ENCODE results near the gene PPP6R2.
"Not testable (repeated sequence)": the region's sequence is repeated elsewhere in the genome, so short reads cannot be mapped to it uniquely, and the experiment has no call there.

The PPP6R2 gene

DNA sequence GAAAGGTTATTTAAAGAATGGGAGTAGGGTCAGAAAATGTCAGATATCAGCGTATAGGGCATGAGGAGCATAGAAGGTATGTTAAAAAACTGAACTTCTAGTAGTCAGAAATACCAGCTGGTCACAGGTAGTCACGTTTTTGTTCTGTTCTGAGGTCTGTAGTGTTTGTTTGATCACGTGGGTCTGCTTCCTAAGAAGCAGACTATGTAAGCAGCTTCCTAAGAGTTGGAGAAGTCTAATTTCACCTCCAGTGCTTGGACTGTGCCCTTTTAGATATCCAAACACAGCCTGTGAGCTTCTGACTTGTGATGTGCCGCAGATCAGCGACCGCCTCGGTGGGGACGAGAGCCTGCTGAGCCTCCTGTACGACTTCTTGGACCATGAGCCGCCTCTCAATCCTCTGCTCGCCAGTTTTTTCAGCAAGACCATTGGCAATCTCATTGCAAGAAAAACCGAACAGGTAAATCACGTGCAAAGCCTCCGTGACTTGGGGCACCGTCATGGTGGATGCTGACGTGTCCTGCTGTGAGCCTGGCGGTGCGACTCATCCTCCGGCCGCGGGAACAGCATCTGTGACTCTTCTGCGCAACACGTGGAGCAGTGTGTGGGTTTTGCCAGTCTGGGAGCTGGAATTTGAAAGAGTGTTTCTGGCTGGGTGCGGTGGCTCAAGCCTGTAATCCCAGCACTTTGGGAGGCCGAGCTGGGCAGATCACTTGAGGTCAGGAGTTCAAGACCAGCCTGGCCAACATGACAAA lies 63.5 kb downstream of the PPP6R2 start:
- no peak for DNase-seq

GRCh38 chr22:50408311-50408710 lies 65.2 kb downstream of the PPP6R2 start:
- DNase-seq: no peak

DNA sequence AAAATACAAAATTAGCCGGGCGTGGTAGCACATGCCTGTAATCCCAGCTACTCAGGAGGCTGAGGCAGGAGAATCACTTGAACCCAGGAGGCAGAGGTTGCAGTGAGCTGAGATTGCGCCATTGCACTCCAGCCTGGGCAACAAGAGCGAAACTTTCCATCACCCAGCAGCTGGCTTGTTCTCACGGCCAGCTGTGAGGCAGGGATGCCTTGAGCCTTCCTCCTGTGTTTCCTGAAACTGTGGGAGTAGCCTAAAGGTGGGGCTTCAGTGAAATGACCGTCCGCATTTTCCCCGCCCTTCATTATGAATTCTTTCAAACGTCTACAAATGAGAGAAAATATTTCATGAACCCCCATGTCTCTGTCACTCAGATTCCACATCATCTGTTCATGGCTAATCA lies 65.8 kb downstream of the PPP6R2 start:
- not testable (repeated sequence) for DNase-seq

- DNase-seq: no peak
Measured at GRCh38 chr22:50414476-50415248, 71.5 kb downstream of the PPP6R2 start.

DNA sequence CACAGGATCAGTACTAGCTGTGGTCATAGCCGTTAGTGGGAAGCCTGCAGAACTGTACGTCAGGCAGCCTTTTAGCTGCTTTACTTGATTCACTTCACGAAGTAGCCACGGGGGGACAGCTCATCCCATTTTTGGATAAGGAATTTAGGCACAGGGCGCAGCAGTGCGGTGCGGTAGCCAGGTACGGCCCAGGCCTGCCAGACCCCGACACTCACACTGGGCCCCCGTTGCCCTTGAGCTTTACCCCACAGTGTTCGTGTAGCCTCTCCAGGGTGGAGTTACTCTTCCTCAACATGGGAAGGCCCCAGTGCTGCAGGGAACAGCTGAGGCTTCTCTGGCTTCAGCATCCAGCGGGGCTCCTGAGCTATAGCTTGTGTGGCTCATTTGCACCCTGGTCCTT lies 72.3 kb downstream of the PPP6R2 start:
- no peak for DNase-seq

DNA sequence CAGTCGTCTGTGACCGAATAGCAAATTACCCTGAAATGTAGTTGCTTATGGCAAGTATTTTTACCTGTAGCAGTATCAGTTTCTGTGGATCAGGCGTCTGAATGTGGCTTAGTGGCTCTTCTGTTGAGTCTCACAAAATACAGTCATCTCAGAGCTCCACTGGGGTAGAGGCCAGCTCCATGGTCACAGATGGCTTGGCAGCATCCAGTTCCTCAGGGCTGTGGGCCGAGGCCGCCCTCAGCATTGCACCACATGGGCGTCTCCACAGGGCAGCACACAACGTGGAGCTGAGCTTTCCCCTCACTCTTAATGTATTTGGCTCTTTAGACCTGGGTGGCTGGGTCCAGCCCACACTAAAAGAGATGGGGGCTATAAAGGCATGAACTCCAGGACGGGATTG lies 73.9 kb downstream of the PPP6R2 start:
- no peak for DNase-seq

DNA sequence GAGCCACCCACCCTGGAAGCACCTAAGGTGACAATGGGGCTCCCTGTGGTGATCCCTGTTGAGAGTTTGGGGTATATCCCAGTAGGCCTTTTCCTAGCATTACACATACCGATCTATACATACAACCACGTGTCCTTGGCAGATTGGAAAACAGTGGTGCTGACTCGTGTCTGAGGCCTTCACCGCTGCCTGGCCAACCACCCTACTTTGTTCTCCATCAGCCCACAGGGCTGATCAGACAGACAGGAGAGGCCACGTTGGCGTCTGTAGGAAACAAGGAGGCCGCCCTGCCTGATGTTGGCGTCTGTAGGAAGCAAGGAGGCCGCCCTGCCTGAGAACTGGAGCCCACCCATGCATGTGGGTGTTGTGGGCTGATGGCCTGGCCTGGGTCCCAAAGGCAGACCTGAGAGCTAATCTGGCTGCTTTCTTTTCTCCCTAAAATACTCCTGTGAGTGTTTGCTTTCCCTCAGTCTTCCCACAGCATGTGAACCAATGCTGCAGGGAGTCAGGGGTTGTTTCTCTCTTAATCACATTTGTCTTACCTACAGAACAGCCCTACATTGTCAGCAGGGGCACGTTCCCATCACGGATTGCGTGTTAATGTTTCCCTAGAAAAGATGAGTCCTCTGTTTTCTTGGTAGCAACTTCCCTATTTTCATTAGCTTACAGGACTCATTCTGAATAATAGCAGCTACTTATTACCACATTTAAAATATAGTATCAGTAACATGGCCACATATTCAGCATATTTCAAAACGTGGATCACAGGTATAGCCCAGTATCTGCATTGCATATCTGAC lies 74.5 kb downstream of the PPP6R2 start:
- DNase-seq: no peak

DNA sequence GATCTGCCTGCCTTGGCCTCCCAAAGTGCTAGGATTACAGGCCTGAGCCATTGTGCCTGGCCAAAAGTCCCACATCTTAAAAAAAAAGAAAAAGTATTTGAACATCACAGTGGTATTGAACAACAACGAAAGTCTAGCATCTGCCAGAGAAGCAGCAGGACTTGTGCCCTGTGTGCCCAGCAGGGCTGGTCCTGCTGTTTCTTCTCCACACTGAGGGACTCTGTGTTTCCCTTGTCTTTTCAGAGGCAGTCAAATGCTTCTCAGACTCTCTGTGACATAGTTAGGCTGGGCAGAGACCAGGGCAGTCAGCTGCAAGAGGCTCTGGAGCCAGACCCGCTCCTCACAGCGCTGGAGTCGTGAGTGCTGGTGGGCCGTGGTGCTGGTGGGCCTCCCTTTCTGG lies 75.5 kb downstream of the PPP6R2 start:
- DNase-seq: no peak

DNA sequence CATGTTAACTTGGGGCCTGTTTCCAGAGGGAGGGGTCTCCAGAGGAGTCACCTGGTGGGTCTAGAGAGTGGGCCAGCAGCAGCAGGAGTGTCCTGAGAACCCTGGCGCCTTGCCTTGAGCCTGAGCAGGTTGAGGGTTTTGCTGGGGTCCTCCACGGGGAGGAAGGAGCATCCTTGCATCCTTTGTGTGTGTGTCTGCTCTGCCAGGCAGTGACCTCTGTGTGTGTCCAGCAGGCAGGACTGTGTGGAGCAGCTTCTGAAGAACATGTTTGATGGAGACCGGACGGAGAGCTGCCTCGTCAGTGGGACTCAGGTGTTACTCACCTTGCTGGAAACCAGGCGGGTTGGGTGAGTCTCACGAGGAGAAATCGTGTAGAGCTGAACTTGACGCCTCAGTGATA lies 76.0 kb downstream of the PPP6R2 start:
- DNase-seq: no peak

GRCh38 chr22:50420015-50420414 lies 76.9 kb downstream of the PPP6R2 start:
- no peak for DNase-seq

- no peak for DNase-seq
Measured at GRCh38 chr22:50420581-50420980, 77.5 kb downstream of the PPP6R2 start.

DNA sequence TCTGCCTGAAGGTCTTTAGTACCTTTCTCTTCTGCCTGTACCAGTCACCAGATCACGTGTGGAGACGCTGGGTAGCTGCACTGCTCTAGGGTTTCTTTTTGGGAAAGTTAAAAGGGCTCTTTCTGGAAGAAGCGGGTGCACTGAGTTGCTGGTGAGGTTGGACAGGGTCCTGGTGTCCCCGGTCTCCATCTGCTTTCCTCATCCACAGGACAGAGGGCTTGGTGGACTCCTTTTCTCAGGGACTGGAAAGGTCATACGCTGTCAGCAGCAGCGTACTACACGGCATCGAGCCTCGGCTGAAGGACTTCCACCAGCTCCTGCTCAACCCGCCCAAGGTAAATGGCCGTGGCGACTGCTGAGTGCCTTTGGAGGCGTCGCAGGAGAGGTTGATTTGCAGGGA lies 78.9 kb downstream of the PPP6R2 start:
- no peak for DNase-seq

GRCh38 chr22:50422961-50423815 lies 80.1 kb downstream of the PPP6R2 start:
- no peak for DNase-seq

GRCh38 chr22:50423956-50424355 lies 80.8 kb downstream of the PPP6R2 start:
- DNase-seq: no peak

DNA sequence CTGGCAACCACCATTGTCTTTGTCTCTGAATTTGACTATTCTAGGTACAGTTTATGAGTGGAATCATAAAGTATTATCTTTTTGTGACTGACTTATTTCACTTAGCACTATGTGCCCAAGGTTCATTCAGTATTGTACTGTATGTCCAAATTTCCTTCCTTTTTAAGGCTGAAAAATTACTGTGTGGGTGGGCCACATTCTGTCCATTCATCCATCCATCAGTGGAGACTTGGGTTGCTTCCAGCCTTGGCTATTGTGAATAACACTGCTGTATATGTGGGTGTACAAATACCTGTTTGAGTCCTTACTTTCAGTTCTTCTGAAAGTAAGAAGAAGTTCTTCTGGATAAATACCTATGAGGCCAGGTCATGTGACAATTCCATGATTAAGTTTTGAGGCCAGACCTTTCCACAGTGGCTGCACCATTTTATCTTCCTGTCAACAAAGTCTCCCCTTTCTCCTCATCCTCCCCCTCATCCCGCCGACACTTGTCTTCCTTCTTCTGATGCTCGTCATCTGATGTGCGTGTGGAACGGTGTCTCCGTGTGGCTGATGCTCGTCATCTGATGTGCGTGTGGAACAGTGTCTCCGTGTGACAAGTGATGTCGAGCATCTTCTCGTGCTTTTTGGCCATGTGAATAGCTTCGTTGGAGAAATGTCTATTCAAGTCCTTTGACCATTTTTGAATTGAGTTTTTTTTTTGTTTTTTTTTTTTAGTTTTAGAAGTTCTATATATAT lies 82.2 kb downstream of the PPP6R2 start:
- DNase-seq: no peak

DNA sequence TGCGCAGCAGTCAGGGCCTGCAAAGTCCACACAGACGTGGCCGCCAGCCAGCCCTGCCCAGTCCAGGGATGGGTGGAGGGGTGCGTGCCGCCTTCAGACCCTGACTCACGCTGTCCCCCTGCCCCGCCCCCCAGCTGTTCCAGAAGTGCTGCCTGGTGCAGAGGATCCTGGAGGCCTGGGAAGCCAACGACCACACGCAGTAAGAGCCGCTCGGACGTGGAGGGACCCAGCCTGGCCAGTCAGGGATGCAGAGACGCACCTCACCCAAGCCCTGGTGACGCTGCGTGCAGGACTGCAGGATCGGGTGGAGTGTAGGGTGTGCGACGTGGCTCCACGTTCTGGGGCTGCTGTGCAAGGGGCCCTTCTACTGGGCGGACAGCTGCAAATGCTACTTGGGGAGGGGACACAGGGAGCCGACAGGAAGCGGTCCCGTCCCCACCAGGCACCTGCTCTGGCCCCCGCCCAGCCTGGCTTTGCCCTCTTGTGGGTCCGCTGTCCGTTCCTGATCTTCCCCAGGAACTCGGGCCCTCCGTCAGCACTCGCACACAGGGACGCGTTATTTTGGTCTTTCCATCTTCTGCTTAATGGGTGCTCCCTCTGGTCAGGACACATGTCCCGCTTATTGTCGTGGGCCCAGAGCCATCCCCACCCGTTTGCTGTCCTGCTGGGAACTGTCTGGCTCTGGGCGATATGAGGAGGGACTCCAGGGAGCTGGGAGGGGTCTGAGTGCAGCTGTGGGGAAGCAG lies 89.2 kb downstream of the PPP6R2 start:
- no peak for DNase-seq

GRCh38 chr22:50432877-50433510 lies 89.9 kb downstream of the PPP6R2 start:
- not testable (repeated sequence) for DNase-seq

GRCh38 chr22:50434849-50435248 lies 91.7 kb downstream of the PPP6R2 start:
- DNase-seq: no peak

GRCh38 chr22:50435291-50436014 lies 92.3 kb downstream of the PPP6R2 start:
- no peak for DNase-seq

Measured in T1000 (cell line).